GM12878 (cell line): ENCODE results near the gene ANKAR. TPM values are rescaled to one million over a fixed set of nuclear protein-coding genes. Genes with fewer than 3 reads are reported as not detected.

Experiments
- ATAC-seq: fragments of 200-7000 bp; cut with Tn5 transposase; 3 replicates; pipeline ENCODE4 v1.9.1; 2020; ENCODE audit warnings: mild to moderate bottlenecking, moderate library complexity
- BruUV-seq: library from RNA; stranded (reverse); fragments of 400-500 nt; replicated peaks from 2 replicates; lab custom pipeline; 2021; lab: Mats Ljungman, UMichigan
- CTCF ChIA-PET: fragments of 300-600 bp; sonication (Branson Sonifier 250); formaldehyde crosslinking; extraction: SDS; loops from one replicate; lab custom pipeline; 2021; ENCODE audit warnings: inconsistent platforms; lab: Yijun Ruan, JAX
- POLR2A ChIA-PET: fragments of 350-600 bp; formaldehyde crosslinking; extraction: SDS; loops from one replicate; lab custom pipeline; 2021; ENCODE audit warnings: inconsistent platforms; lab: Charles Lee
- RAD21 ChIA-PET: fragments of 300-600 bp; sonication (Branson Sonifier 250); formaldehyde crosslinking; loops from one replicate; lab custom pipeline; 2023; ENCODE audit warnings: antibody characterized with exemption; ENCODE audit not compliant: unreplicated experiment; lab: Charles Lee
- SMC1A ChIA-PET: fragments of 300-600 bp; sonication (Branson Sonifier 250); formaldehyde crosslinking; loops from one replicate; lab custom pipeline; 2023; ENCODE audit not compliant: unreplicated experiment, uncharacterized antibody; lab: Charles Lee
- DNase-seq: peaks from one replicate; pipeline ENCODE4 v3.0.0-alpha.2; 2011; ENCODE audit warnings: low read depth, low spot score
- FAIRE-seq: peaks from 3 replicates; lab custom pipeline; 2011; peaks lifted over from hg19 to GRCh38; lab: Jason Lieb, UNC
- H2AFZ ChIP-seq: 2 replicates; pipeline ENCODE4 v1.6.0; 2011; ENCODE audit warnings: low read depth, low read length, control low read depth; ENCODE audit not compliant: control insufficient read depth
- H3K27ac ChIP-seq: 2 replicates; pipeline ENCODE4 v1.5.1; 2011; ENCODE audit warnings: control low read depth; ENCODE audit not compliant: control insufficient read depth, insufficient read depth
- H3K27me3 ChIP-seq, 2 experiments: replicated peaks in 1 of 2; 2 replicates each; pipeline versions ENCODE4 v1.6.0 to v1.6.1; 2011; ENCODE audit warnings: low read length in 1 of 2; ENCODE audit not compliant: control insufficient read depth in 2 of 2, insufficient read depth in 2 of 2
- H3K36me3 ChIP-seq, 2 experiments: 2 replicates each; pipeline ENCODE4 v1.5.1; 2011; ENCODE audit warnings: low read length in 1 of 2; ENCODE audit not compliant: control insufficient read depth in 2 of 2, insufficient read depth in 2 of 2
- H3K4me1 ChIP-seq: 2 replicates; pipeline ENCODE4 v1.6.1; 2011; ENCODE audit warnings: mild to moderate bottlenecking, low read length, moderate library complexity, mixed read lengths; ENCODE audit not compliant: control insufficient read depth, insufficient read depth
- H3K4me2 ChIP-seq: 2 replicates; pipeline ENCODE4 v1.6.0; 2011; ENCODE audit warnings: control low read depth; ENCODE audit not compliant: control insufficient read depth, insufficient read depth
- H3K4me3 ChIP-seq: fragments of 200-600 bp; sonication (generic); 2 replicates; pipeline ENCODE4 v1.5.1; 2016
- H3K79me2 ChIP-seq: 2 replicates; pipeline ENCODE4 v1.6.0; 2011; ENCODE audit warnings: low read length; ENCODE audit not compliant: control insufficient read depth, insufficient read depth
- H3K9ac ChIP-seq: 2 replicates; pipeline ENCODE4 v1.8.0; 2011; ENCODE audit warnings: low read length, control low read depth, mixed read lengths; ENCODE audit not compliant: control insufficient read depth, insufficient read depth
- H3K9me3 ChIP-seq: replicated peaks from 3 replicates; pipeline ENCODE4 v1.5.1; 2011; ENCODE audit warnings: mild to moderate bottlenecking, low read length; ENCODE audit not compliant: control insufficient read depth, insufficient read depth
- H4K20me1 ChIP-seq: 2 replicates; pipeline ENCODE4 v1.6.0; 2011; ENCODE audit not compliant: control insufficient read depth, insufficient read depth
- CBFB ChIP-seq: IDR thresholded peaks from 2 replicates; pipeline ENCODE4 v1.6.1; 2016; ENCODE audit warnings: antibody characterized with exemption, low read depth
- CBX5 ChIP-seq: sonication (generic); IDR thresholded peaks from 2 replicates; pipeline ENCODE4 v1.6.1; 2016; ENCODE audit warnings: low read depth, moderate library complexity, mild to moderate bottlenecking, inconsistent platforms
- EED ChIP-seq: sonication (generic); IDR thresholded peaks from 2 replicates; pipeline ENCODE4 v1.6.1; 2016; ENCODE audit warnings: antibody characterized with exemption, low read depth
- GABPA ChIP-seq: IDR thresholded peaks from 2 replicates; pipeline ENCODE4 v1.6.1; 2014; ENCODE audit warnings: antibody characterized with exemption, low read depth, mild to moderate bottlenecking, inconsistent platforms
- IKZF1 ChIP-seq: fragments of 450-650 bp; conservative IDR thresholded peaks from 2 replicates; pipeline ENCODE4 v1.6.1; 2017; ENCODE audit warnings: antibody characterized with exemption, mild to moderate bottlenecking
- KDM1A ChIP-seq: fragments of 200-600 bp; sonication (generic); IDR thresholded peaks from 2 replicates; pipeline ENCODE4 v1.6.1; 2016; ENCODE audit warnings: borderline replicate concordance
- MTA2 ChIP-seq: fragments of 450-650 bp; IDR thresholded peaks from 2 replicates; pipeline ENCODE4 v1.6.1; 2016; ENCODE audit warnings: low read depth, mild to moderate bottlenecking, moderate library complexity
- MTA3 ChIP-seq: IDR thresholded peaks from 2 replicates; pipeline ENCODE4 v1.6.1; 2012; ENCODE audit warnings: low read length, inconsistent platforms, borderline replicate concordance
- POU2F2 ChIP-seq: IDR thresholded peaks from 3 replicates; pipeline ENCODE4 v1.6.1; 2011; ENCODE audit warnings: low read depth, mild to moderate bottlenecking, low read length, borderline replicate concordance
- RUNX3 ChIP-seq: IDR thresholded peaks from 2 replicates; pipeline ENCODE4 v1.6.1; 2012; ENCODE audit warnings: low read length, inconsistent platforms
- SP1 ChIP-seq: IDR thresholded peaks from one replicate; pipeline ENCODE4 v1.6.1; 2011; ENCODE audit warnings: low read depth, low read length
- SUZ12 ChIP-seq: fragments of 200-600 bp; sonication (generic); IDR thresholded peaks from one replicate; pipeline ENCODE4 v1.6.1; 2018; ENCODE audit warnings: antibody characterized with exemption, mild to moderate bottlenecking; ENCODE audit not compliant: unreplicated experiment
- ZBTB11 ChIP-seq: fragments of 450-650 bp; formaldehyde crosslinking; IDR thresholded peaks from 2 replicates; pipeline ENCODE4 v1.5.0; 2022; ENCODE audit warnings: mild to moderate bottlenecking, missing genetic modification characterization
- ZBTB40 ChIP-seq: fragments of 450-650 bp; IDR thresholded peaks from 2 replicates; pipeline ENCODE4 v1.6.1; 2016; ENCODE audit warnings: mild to moderate bottlenecking, moderate library complexity, borderline replicate concordance
- WGBS: methylation state at CpG from one replicate; pipeline ENCODE4 v1.1.6; 2016; ENCODE audit warnings: low lambda C conversion rate; ENCODE audit not compliant: insufficient replicate concordance, insufficient coverage; ENCODE audit errors: missing lambda C conversion rate; 5-methylcytosine and 5-hydroxymethylcytosine counted together
- in situ Hi-C: fragments of 300-500 bp; cut with MboI; formaldehyde crosslinking; loops from 9 replicates; pipeline ENCODE4 v1.14.3; 2018; ENCODE audit warnings: mixed read lengths
- intact Hi-C: fragments of 100-400 bp; cut with micrococcal nuclease; formaldehyde crosslinking; loops from one replicate; pipeline ENCODE4 v1.14.2; 2022; ENCODE audit not compliant: unreplicated experiment
- polyA plus RNA-seq, 11 experiments: library from polyadenylated mRNA; depleted of rRNA in 4 of 11; unstranded in 6 of 11; stranded (reverse) in 5 of 11; fragments of >200 nt; fragmentation: Nextera tagmentation in 4 of 11; fragmentation: Illumina TruSeq in 1 of 11; extraction: Ambion mirVana in 4 of 11; extraction: Trizol in 1 of 11; gene quantifications; 1 replicate in 1 of 11; 2 replicates in 10 of 11; pipeline versions ENCODE4 v1.2.1 to v1.2.3, GENCODE V29; 2011 to 2016; ENCODE audit warnings: inconsistent platforms in 2 of 11, missing spikeins in 2 of 11, low read depth in 1 of 11
- total RNA-seq, 4 experiments: library from RNA; depleted of rRNA in 3 of 4; stranded (reverse); fragments of >200 nt in 3 of 4; fragmentation: Illumina TruSeq in 1 of 4; extraction: Trizol in 1 of 4; gene quantifications; 2 replicates each; pipeline versions ENCODE4 v1.2.1 to v1.2.3, GENCODE V29; 2013 to 2021

The ANKAR gene
- total and polyA plus RNA-seq, 10 of the 15 experiments (the other 5 are each of a cell fraction or from before 2014, with no cell fraction given): 1.3 to 4.2 (median 2.7) TPM

GRCh38 chr2:189657867-189658266 is 16.6 kb upstream of the ANKAR start:
- peak overlapping the region; percentile 5 for H2AFZ ChIP-seq
- SMC1A ChIA-PET: interaction anchor here (1.6 to 6.4 kb wide), 6 partner anchors 22 to 414 kb away, joined by 3 to 66 read pairs (median 10); no protein-coding TSS in a partner anchor

More at GRCh38 chr2:189657867-189658266, 16.6 kb upstream of the ANKAR start:
- Histone ChIP-seq H3K4me3 (0 out of 2 replicates have a peak overlapping the region, but pooled peaks have one; percentile 4), H3K4me2 (peak overlapping the region; percentile 40), H4K20me1 (no peaks in the 10 kb centered on the region), H3K27ac (0 out of 2 replicates have a peak overlapping the region, but pooled peaks have one; percentile 5), H3K27me3 (no peaks in the 10 kb centered on the region), H3K9me3 (no peaks in the 10 kb centered on the region), H3K9ac (no peak overlapping the region), H3K79me2 (peaks cover 17% of the 10 kb centered on the region), H3K4me1 (peaks cover 13% of the 10 kb centered on the region; the same call in 1 of the 2 replicates), H3K36me3 (no peaks in the 10 kb centered on the region)
- FAIRE-seq (peak; percentile 65), DNase-seq (peak; percentile 47), ATAC-seq (peak; percentile 29)
- ChIA-PET RAD21 (no interaction called here), POLR2A (interaction anchor here (0.6 kb wide), 1 partner anchor 825 kb away, joined by 4 read pairs; no protein-coding TSS in a partner anchor), CTCF (interaction anchor here (1.4 to 9.9 kb wide), 6 partner anchors 16 to 414 kb away, joined by 3 to 163 read pairs (median 84); partner anchors contain the start of genes ANKAR and OSGEPL1)
- TF ChIP-seq GABPA (peak; percentile 68; the same call in 1 of the 2 replicates), MTA2 (no peak), POU2F2 (no peak), IKZF1 (0 out of 2 replicates have a peak, but pooled peaks have one; percentile 15), SUZ12 (no peak), MTA3 (no peak), RUNX3 (peak; percentile 94), ZBTB40 (peak; percentile 31; the same call in 1 of the 2 replicates), CBFB (0 out of 2 replicates have a peak, but pooled peaks have one; percentile 39), ZBTB11 (CRISPR knock-in tag) (peak; percentile 46; the same call in 1 of the 2 replicates), CBX5 (peak; percentile 50; the same call in 1 of the 2 replicates), EED (0 out of 2 replicates have a peak, but pooled peaks have one; percentile 24), KDM1A (no peak), SP1 (peak; percentile 36)
- no TSS peak for BruUV-seq
- intact Hi-C loops (no loop called here), in situ Hi-C loops (no loop called here)
- WGBS: 0% methylated on average over 5 of the region's 5 CpGs
